ENCODE results near the gene CALU.

CALU gene

DNA sequence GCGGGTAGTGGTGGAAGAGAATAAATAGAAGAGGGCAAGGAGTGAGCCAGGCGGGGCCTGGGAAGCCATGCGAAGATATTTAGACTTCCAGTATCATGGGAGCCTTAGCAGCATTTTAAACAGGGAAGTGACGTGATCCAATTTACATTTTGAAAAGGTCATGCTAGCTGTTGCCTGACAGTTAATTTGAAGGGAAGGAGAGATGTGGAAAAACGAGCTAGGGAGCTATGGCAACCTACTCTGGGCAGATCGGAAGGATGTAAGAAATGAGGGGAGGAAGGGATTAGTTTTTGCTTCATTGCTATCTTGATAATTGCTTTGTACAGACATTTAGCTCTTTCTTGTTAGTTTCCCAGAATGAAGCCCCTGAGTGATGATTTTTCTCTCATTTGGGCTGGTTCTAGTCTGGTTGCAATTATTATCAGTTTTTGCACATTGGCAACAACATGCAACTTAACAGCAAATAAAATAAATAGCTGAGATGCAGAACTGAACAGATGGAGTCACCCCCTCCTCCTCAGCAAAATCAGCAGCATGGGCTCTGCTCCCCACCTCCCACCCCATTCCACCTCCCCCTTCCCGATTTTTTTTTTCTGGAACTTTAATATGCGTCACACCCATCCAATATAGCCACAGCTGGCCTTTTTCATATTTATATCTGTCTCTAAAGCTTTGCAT lies 13.0 kb upstream of the CALU start:
- DNase-seq = no peak

GRCh38 chr7:128726737-128727072 lies 12.5 kb upstream of the CALU start:
- DNase-seq = no peak

GRCh38 chr7:128727239-128727638 lies 11.9 kb upstream of the CALU start:
- no peak for DNase-seq

GRCh38 chr7:128728598-128728997 lies 10.6 kb upstream of the CALU start:
- DNase-seq = no peak

DNA sequence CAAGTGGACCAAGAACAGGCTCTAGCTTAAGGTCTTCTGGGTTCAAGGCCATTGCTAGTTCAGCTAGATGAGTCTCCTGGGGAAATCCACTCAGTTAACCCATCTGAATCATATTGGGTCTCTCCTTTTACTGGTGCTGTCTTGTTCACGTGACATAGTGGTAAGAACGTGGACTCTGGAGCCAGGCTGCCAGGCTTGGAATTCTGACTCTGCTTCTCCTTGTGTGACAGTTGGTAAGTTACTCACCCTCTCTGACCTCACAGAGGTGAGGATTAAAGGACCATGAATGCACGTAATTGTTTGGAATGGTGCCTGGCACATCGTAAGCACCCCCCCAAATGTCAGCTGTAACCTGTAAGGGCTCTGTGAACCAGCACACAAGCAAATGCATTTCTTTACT lies 9.7 kb upstream of the CALU start:
- DNase-seq = no peak

DNA sequence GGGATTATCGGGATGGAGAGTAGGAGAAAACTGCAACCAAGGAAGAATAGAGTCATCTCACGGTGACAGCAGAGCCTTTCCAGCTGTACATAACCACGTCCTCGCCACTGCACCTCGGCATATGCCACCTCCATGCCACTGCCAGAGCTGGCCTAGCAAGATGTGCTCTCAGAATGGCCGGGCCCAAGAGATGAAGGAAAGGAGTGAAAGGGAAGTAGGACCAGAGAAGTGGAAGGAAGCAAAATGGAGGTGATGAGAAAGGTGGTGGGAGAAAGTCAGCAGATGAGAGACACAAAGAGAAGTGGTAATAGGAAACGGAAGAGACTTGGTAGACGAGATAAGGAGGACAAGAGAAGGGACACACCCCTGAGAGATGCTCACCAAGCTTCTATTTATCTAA lies 8.0 kb upstream of the CALU start:
- no peak for DNase-seq

DNA sequence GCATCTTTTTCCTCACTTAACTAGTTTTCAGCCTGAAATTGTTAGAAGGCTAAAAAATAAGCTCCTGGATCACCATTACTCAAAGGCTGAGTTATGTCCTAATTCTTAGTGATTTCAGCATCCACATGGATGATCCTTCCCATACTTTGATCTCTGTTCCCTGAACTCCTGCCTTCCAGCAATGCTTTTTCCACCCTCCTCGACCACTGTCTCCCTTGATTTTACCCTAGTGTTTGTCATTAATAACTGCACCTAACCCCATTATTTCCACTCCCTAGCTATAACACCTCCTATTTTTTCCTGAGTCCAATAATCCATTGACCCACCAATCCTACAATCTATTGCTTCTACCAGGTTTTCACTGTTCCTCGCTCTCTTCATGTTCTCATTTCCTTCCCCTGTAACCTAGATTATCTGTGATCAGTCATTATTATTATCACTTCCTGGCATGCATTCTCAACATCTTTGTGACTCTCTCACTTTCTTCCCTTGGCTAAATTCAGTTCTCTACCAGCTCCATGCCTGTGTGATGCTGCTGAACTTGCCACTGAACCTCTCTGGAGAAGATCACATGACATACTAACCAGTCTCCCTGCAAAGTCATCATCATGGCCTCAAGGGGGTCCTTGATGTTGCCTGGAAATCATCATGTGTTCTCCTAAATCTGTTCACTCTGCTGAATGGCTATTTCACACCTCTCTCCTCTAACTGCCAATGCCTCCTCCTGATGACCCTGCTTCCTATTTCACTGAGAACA lies 6.5 kb upstream of the CALU start:
- DNase-seq = no peak

DNA sequence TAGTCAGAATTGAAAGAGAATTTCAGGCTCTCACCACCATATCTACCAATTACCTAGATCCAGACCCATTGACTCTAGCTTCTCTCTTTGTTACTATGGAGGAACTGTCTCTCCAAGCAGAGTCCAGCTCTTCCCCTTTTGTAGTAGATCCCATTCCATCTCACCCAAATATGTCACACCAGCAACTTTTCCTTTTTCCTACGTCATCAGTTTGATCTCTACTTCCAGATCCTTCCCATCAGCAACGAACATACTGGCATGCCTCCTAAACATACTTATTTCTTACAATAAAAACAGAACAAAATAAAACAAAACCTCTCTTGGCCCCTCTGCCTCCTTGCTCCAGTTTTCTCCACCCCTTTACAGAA lies 5.9 kb upstream of the CALU start:
- no peak for DNase-seq

- no peak for DNase-seq
Measured at GRCh38 chr7:128734890-128735289, 4.3 kb upstream of the CALU start.

DNA sequence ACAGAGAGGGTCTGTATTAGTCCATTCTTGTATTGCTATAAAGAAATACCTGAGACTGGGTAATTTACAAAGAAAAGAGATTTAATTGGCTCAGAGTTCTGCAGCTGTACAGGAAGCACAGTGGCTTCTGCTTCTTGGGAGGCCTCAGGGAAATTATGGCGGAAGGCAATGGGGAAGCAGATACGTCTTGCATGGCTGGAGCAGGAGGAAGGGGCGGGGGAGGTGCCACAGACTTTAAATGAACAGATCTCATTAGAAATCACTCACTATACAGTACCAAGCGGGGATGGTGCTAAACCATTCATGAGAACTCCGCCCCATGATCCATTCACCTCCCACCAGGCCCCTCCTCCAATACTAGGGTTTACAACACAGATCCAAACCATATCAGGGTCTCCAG lies 3.7 kb upstream of the CALU start:
- no peak for DNase-seq

GRCh38 chr7:128737441-128737840 lies 1.7 kb upstream of the CALU start:
- DNase-seq = no peak

DNA sequence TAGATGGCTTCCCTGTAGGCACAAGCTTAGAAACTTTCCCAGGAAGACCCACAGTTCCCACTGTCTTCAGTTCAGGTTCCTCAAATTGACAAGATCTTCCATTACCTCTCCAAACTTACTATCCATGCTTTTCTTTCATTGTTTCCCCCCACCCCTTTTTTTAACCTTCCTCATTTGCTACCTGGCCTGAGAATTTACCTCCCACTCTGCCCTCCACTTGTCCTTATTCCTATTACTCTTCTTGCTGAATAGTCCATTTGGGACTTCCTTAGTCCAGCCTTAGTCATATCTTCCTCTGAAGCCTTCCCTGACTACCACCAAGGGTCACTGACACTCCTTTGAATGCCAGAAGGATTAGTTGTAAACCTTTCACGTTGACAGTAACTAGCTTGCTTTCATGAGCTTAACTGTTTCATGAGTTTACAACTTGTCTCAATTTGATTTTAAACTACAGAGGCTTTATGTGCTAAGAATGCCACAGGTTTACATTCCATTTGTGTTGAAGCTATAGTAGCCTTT lies 1.2 kb upstream of the CALU start:
- no peak for DNase-seq

DNA sequence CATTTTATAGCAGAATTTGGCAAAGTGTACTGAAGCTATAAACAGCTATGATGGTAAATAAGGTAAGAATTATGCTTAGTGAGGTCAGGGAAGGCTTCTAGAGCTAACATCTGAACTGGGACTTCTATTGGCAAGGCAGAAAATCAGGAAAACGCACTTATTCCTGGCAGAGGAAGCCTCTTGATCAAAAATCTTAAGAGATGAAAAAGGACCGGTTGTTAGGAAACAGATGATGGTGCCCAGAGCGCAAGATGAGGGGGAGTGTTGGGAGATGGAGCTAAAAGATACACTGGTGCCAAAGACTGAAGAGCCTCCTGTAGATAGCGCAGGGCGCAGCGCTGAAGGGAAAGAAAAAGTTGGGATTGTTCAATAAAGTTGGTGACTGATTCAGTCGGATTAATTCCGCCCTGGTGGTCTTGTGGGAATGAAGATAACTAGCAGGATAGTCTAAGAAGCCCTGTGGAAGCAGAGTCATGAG lies 550 bp upstream of the CALU start:
- DNase-seq = no peak

- no peak for DNase-seq
Measured at GRCh38 chr7:128739990-128740682, 977 bp downstream of the CALU start.

GRCh38 chr7:128740996-128741395 lies 1.8 kb downstream of the CALU start:
- no peak for DNase-seq

DNA sequence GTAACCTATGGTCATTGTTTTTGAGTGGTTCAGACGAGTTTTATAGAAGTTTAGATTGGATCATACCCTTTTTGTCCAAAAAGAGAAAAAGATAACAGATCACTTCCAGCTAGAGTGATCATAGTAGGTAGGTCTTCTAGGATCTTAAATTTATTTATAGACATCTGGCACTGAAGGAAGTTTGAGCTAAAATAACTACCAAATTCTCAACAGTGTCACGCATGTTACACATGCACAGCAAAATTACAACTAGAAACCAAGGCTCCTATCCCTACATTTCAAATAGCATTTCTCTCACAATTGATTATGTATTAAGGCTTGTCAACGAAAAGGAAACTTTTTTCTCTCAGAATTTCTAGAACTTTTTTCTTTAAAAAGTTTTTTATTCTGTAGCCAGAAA lies 2.3 kb downstream of the CALU start:
- DNase-seq = no peak

DNA sequence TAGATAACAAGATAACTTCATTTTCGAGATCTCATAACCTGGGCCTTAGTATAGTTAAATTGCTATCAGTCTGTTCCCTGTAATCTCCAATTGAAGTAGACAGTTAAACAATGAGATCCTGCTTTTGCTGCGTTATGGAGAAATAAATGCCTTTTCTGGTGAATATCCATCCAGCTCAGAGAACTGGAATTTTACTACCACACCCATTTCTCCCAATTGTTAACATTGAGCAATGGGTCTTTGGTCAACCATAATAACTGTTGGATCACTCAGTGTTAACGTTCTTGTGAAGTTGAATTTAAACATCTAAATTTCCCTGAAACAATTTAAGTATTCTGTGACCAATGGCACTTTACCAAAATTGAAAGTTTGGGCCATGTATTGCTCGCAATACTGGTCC lies 3.0 kb downstream of the CALU start:
- no peak for DNase-seq

GRCh38 chr7:128743112-128743772 lies 4.1 kb downstream of the CALU start:
- no peak for DNase-seq

DNA sequence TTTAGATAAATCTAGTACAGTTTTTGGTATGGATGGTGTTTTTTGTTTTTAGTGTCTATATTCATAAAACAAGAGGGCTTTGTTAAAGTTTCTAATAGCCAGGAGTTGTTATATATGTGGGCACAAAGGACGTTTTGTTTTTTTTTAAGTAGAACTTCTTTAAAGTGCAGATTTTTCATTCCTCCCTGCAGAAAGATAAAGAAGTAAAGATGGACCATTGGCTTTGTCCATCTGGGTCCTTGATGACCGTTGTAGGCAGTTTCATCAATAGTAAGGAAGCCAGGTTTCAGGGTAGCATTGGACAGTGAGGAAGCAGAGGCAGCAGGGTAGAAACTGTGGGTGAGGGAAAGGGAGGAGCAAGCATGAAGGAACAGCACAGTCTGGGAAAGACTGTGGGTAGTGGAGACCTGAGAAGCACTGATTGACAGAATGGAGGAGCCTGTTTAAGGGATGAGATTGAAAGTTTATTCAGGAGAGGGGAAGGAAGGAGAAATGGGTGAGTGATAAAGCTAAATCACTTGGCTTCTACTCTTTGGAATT lies 5.3 kb downstream of the CALU start:
- DNase-seq = no peak

- DNase-seq = no peak
Measured at GRCh38 chr7:128745706-128746105, 6.5 kb downstream of the CALU start.

GRCh38 chr7:128747327-128748079 lies 8.3 kb downstream of the CALU start:
- no peak for DNase-seq

DNA sequence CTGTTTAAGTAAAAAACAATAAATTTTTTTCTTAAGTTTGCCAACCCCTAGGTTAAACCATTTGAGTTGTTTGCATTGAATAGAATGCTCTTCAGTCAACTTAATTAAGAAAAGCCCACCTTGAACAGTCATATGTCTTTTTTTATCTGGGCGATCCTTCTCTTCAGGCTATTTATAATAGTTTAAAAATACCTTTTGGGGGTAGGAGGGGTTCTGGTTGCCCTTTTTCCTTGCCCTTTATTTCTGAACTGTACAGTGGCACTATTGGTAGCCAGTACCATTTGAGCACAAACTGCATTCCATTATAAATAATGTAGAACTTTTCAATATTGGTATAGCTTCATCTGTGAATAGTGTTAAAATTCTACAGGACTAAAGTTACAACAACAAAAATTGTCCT lies 13.1 kb downstream of the CALU start:
- DNase-seq = no peak

Data from activated CD4-positive, alpha-beta T cell treated with anti-CD3 and anti-CD28 coated beads, Interleukin-2, Interleukin-6, amounts not matched to agents 100 ng/mL and 50 ng/mL, durations not matched to agents 16 hours and 8 hours (primary cell).